ENCODE data around the gene PHF14. TPM values are rescaled to one million over a fixed set of nuclear protein-coding genes. Genes with fewer than 3 reads are reported as not detected.

Gene PHF14
- total RNA-seq, 1 experiment from 2014 or later = 49.3 TPM

DNA sequence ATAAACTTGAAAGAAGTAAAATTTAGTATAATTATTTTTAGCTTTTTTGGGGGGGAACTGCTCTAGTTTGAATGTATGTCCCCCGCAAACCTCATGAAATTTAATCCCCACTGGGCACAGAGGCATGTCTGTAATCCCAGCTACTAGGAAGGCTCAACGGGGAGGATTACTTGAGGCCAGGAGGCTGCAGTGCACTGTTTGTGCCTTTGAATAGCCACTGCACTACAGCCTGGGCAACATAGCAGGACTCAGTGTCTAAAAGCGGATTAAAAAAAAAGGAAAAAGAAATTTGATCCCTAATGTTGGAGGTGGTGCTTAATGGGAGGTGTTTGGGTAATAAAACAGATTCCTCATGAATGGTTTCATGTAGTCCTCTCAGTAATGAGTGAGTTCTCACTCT, 43.1 kb upstream of the PHF14 start:
- Histone ChIP-seq H3K9me3 (ENCODE audit: insufficient read depth, low read depth) (no peaks in the 10 kb centered on the region), H3K4me3 (no peak overlapping the region), H2AFZ (no peak overlapping the region), H3K36me3 (ENCODE audit: low read depth) (peaks cover 10% of the 10 kb centered on the region; the same call in 1 of the 2 replicates), H4K20me1 (ENCODE audit: insufficient read depth) (no peaks in the 10 kb centered on the region; the same call in 1 of the 2 replicates), H3K27ac (no peak overlapping the region), H3K9me2 (ENCODE audit: insufficient read depth) (no peaks in the 10 kb centered on the region), H3K4me2 (no peak overlapping the region), H3K4me1 (replicated peaks; ENCODE audit: insufficient read depth) (no peaks in the 10 kb centered on the region), H3K79me2 (ENCODE audit: low read depth) (no peaks in the 10 kb centered on the region), H3F3A (ENCODE audit: insufficient read depth, low read depth) (no peaks in the 10 kb centered on the region; the same call in 1 of the 2 replicates), H3K27me3 (ENCODE audit: insufficient read depth, low read depth) (no peaks in the 10 kb centered on the region)
- intact Hi-C loops (cut with micrococcal nuclease; ENCODE audit: unreplicated experiment) = no loop called here
- ChIA-PET CTCF (no interaction called here), POLR2A (ENCODE audit: unreplicated experiment) (no interaction called here)
- no TSS peak for BruUV-seq (replicated peaks)
- DNase-seq = no peak
- TF ChIP-seq EZH2 (IDR thresholded peaks at IDR 0.05; ENCODE audit: low read depth) = no peak
- TF ChIP-seq, protein P1, sequence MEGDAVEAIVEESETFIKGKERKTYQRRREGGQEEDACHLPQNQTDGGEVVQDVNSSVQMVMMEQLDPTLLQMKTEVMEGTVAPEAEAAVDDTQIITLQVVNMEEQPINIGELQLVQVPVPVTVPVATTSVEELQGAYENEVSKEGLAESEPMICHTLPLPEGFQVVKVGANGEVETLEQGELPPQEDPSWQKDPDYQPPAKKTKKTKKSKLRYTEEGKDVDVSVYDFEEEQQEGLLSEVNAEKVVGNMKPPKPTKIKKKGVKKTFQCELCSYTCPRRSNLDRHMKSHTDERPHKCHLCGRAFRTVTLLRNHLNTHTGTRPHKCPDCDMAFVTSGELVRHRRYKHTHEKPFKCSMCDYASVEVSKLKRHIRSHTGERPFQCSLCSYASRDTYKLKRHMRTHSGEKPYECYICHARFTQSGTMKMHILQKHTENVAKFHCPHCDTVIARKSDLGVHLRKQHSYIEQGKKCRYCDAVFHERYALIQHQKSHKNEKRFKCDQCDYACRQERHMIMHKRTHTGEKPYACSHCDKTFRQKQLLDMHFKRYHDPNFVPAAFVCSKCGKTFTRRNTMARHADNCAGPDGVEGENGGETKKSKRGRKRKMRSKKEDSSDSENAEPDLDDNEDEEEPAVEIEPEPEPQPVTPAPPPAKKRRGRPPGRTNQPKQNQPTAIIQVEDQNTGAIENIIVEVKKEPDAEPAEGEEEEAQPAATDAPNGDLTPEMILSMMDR (conservative IDR thresholded peaks at IDR 0.05) = no peak

DNA sequence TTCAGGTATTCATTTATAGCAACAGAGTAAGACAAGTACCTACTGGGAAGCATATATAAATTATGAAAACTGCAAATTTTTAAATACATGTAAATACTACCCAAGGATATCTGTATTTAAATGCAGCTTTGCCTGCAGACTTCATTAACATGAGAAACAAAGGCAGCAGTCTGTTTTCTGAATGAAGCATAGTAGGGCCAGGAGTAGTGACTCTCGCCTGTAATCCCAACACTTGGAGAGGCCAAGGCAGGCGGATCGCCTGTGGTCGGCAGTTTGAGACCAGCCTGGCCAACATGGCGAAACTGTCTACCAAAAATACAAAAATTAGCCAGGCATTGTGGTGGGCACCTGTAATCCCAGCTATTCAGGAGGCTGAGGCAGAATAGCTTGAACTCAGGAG, 42.5 kb upstream of the PHF14 start:
- CTCF ChIA-PET = no interaction called here

DNA sequence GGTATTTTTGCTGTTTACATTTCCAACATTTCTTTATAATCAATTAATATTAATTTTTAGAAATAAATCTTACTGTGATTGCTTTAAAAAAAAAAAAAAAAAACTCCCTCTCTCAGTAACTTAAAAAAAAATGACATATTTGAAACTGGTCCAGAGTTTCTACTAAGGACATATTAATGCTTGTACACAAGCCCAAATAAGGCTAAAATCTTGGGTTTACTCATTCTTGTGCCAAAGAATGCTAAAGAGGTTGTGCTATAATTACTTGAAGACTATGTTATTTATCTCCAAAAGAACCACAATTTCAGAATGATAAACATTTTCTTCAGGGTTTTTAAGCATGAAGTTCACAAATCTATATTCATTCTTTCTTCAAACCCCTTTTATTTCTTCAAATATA, 39.4 kb upstream of the PHF14 start:
- peaks cover 7% of the 10 kb centered on the region; the same call in 1 of the 2 replicates for H4K20me1 ChIP-seq (ENCODE audit: insufficient read depth)
- no peak overlapping the region for H2AFZ ChIP-seq
- BruUV-seq (replicated peaks) = no TSS peak
- ChIA-PET CTCF (no interaction called here), POLR2A (ENCODE audit: unreplicated experiment) (no interaction called here)
- H3K36me3 ChIP-seq (ENCODE audit: low read depth) = peaks cover 24% of the 10 kb centered on the region
- no peak for TF ChIP-seq EZH2 (IDR thresholded peaks at IDR 0.05; ENCODE audit: low read depth)
- TF ChIP-seq, protein P1 (conservative IDR thresholded peaks at IDR 0.05) = no peak
- no peak for DNase-seq
- H3K4me2 ChIP-seq = no peak overlapping the region
- H3K79me2 ChIP-seq (ENCODE audit: low read depth) = peaks cover 21% of the 10 kb centered on the region
- H3K27ac ChIP-seq = no peak overlapping the region
- H3K9me3 ChIP-seq (ENCODE audit: insufficient read depth, low read depth) = no peaks in the 10 kb centered on the region
- intact Hi-C loops (cut with micrococcal nuclease; ENCODE audit: unreplicated experiment) = no loop called here
- H3K4me3 ChIP-seq = no peak overlapping the region
- no peaks in the 10 kb centered on the region for H3K9me2 ChIP-seq (ENCODE audit: insufficient read depth)
- H3K4me1 ChIP-seq (replicated peaks; ENCODE audit: insufficient read depth) = peaks cover 10% of the 10 kb centered on the region
- H3K27me3 ChIP-seq (ENCODE audit: insufficient read depth, low read depth) = no peaks in the 10 kb centered on the region
- H3F3A ChIP-seq (ENCODE audit: insufficient read depth, low read depth) = no peaks in the 10 kb centered on the region; the same call in 1 of the 2 replicates

More for the DNA sequence above, 42.5 kb upstream of the PHF14 start:
- H3K9me2 ChIP-seq (ENCODE audit: insufficient read depth) = no peaks in the 10 kb centered on the region
- TF ChIP-seq EZH2 (IDR thresholded peaks at IDR 0.05; ENCODE audit: low read depth) = no peak
- TF ChIP-seq, protein P1 (conservative IDR thresholded peaks at IDR 0.05) = no peak
- DNase-seq = no peak
- BruUV-seq (replicated peaks) = no TSS peak
- peaks cover 15% of the 10 kb centered on the region; the same call in 1 of the 2 replicates for H3K36me3 ChIP-seq (ENCODE audit: low read depth)
- H2AFZ ChIP-seq = no peak overlapping the region
- no peaks in the 10 kb centered on the region for H3K27me3 ChIP-seq (ENCODE audit: insufficient read depth, low read depth)
- no peaks in the 10 kb centered on the region; the same call in 1 of the 2 replicates for H4K20me1 ChIP-seq (ENCODE audit: insufficient read depth)
- intact Hi-C loops (cut with micrococcal nuclease; ENCODE audit: unreplicated experiment) = no loop called here
- H3K9me3 ChIP-seq (ENCODE audit: insufficient read depth, low read depth) = no peaks in the 10 kb centered on the region
- H3K4me1 ChIP-seq (replicated peaks; ENCODE audit: insufficient read depth) = no peaks in the 10 kb centered on the region
- POLR2A ChIA-PET (ENCODE audit: unreplicated experiment) = no interaction called here
- no peak overlapping the region for H3K4me3 ChIP-seq
- no peaks in the 10 kb centered on the region for H3K79me2 ChIP-seq (ENCODE audit: low read depth)
- H3K4me2 ChIP-seq = no peak overlapping the region
- H3K27ac ChIP-seq = no peak overlapping the region
- H3F3A ChIP-seq (ENCODE audit: insufficient read depth, low read depth) = no peaks in the 10 kb centered on the region; the same call in 1 of the 2 replicates
